CD8-positive, alpha-beta memory T cell (primary cell): ENCODE measurements around the gene PRSS50. TPM values are rescaled to one million over a fixed set of nuclear protein-coding genes. Genes with fewer than 3 reads are reported as not detected.
"Not testable (repeated sequence)": the region's sequence is repeated elsewhere in the genome, so short reads cannot be mapped to it uniquely, and the experiment has no call there.

Experiments
- CTCF ChIA-PET: fragments of 350-600 bp; sonication (Branson Sonifier 250); formaldehyde crosslinking; loops from one replicate; lab custom pipeline; 2021; ENCODE audit warnings: antibody characterized with exemption; lab: Charles Lee
- POLR2A ChIA-PET: fragments of 350-600 bp; sonication (Branson Sonifier 250); formaldehyde crosslinking; loops from one replicate; lab custom pipeline; 2021; ENCODE audit warnings: antibody characterized with exemption; lab: Charles Lee
- DNase-seq, 5 donors: peaks; one replicate each; pipeline versions ENCODE4 v3.0.0 to v3.0.0-alpha.2; 2020 to 2022; ENCODE audit warnings: mixed read lengths in 1 of 5
- H3K27ac ChIP-seq: one replicate; pipeline ENCODE4 v1.7.0; 2013; ENCODE audit warnings: low read depth, mild to moderate bottlenecking, low read length, moderate library complexity
- H3K27me3 ChIP-seq: 2 replicates; pipeline ENCODE4 v1.7.0; 2013; ENCODE audit warnings: low read length, mild to moderate bottlenecking; ENCODE audit not compliant: insufficient read depth, poor library complexity, severe bottlenecking
- H3K36me3 ChIP-seq: 2 replicates; pipeline ENCODE4 v1.7.0; 2013; ENCODE audit warnings: mild to moderate bottlenecking, low read length, moderate library complexity; ENCODE audit not compliant: insufficient read depth
- H3K4me1 ChIP-seq: 2 replicates; pipeline ENCODE4 v1.7.0; 2013; ENCODE audit warnings: mild to moderate bottlenecking, low read length, moderate library complexity; ENCODE audit not compliant: insufficient read depth
- H3K4me3 ChIP-seq: 2 replicates; pipeline ENCODE4 v1.7.0; 2013; ENCODE audit warnings: mild to moderate bottlenecking, low read length
- H3K9me3 ChIP-seq: 2 replicates; pipeline ENCODE4 v1.7.0; 2013; ENCODE audit warnings: mild to moderate bottlenecking, low read length
- H3K27ac Mint-ChIP-seq, 8 donors: one replicate each; pipeline ENCODE4 v1.8.0; 2020 to 2021; ENCODE audit warnings: mixed read lengths in 8 of 8, mild to moderate bottlenecking in 6 of 8, inconsistent platforms in 3 of 8, moderate library complexity in 3 of 8
- H3K27me3 Mint-ChIP-seq, 2 donors: one replicate each; pipeline ENCODE4 v1.8.0; 2020 to 2021; ENCODE audit warnings: mixed read lengths in 2 of 2, mild to moderate bottlenecking in 1 of 2, moderate library complexity in 1 of 2
- H3K36me3 Mint-ChIP-seq, 3 donors: one replicate each; pipeline ENCODE4 v1.8.0; 2020 to 2021; ENCODE audit warnings: mixed read lengths in 3 of 3, inconsistent platforms in 1 of 3, mild to moderate bottlenecking in 1 of 3
- H3K4me1 Mint-ChIP-seq, 3 donors: one replicate each; pipeline ENCODE4 v1.8.0; 2020 to 2021; ENCODE audit warnings: mixed read lengths in 3 of 3, inconsistent platforms in 1 of 3, mild to moderate bottlenecking in 1 of 3
- H3K4me3 Mint-ChIP-seq, 7 donors: one replicate each; pipeline ENCODE4 v1.8.0; 2020 to 2021; ENCODE audit warnings: mixed read lengths in 7 of 7, mild to moderate bottlenecking in 6 of 7, moderate library complexity in 4 of 7, inconsistent platforms in 2 of 7
- H3K9me3 Mint-ChIP-seq, 5 donors: one replicate each; pipeline ENCODE4 v1.8.0; 2020 to 2022; ENCODE audit warnings: mixed read lengths in 5 of 5, mild to moderate bottlenecking in 3 of 5, moderate library complexity in 2 of 5, inconsistent platforms in 1 of 5
- polyA plus RNA-seq: library from polyadenylated mRNA; unstranded; fragments of 300-500 nt; fragmentation: Illumina TruSeq; gene quantifications from one replicate; pipeline ENCODE4 v1.2.3, GENCODE V29; 2021
- total RNA-seq, 2 experiments: library from RNA; stranded (reverse); gene quantifications; one replicate each; pipeline ENCODE4 v1.2.3, GENCODE V29; 2021

PRSS50 gene
- total RNA-seq (not detected), polyA plus RNA-seq (0.13 TPM)

DNA sequence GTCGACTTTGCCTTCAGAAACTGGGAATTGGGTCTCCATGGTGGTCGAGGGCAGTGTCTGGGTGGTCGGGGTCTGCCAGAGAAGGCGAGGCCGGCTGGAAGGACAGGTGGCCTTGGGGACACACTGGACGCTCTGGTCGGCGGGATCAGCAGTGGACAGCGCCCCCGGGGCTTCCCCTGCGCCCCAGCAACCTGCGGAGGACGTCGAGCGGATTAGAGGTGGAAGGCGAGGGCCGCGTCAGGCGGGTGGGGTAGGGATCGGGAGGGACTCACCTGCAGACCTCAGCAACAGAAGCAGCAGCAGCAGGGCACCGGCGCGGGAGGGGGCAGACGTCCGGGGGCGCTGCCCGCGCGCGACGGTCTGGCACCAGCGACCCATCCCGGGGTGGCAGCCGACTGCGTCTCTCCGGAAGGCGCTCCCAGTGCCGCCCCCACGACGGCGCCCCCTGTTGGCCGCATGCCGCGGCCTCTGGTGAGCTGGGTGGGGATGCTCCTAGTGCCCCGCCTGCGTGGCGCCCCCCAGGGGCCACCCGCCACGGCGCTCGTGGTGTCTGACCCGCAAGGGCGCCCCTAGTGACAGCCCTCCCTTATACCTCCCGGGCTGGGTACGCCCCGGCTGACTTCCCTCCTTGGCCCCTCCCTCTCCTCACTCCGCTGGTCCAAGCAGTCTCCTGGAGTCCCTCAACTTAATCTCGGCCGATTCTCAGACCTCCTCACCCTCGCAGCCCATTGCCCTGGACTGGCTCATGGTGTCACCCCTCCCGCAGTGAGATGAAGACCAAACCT, at the start of gene PRSS50:
Gene PRSS50 (minus strand): TSS at position 423 of the 785 bp plus-strand sequence. CDS start 45 bp downstream, at position 378.
- DNase-seq, result no peak
- ChIA-PET CTCF (no interaction called here), POLR2A (no interaction called here)
- Histone ChIP-seq H3K36me3 (no peaks in the 10 kb centered on the region), H3K4me3 (no peak within 1 kb of the TSS), H3K27ac (no peak within 1 kb of the TSS), H3K9me3 (no peaks in the 10 kb centered on the region), H3K27me3 (no peaks in the 10 kb centered on the region), H3K4me1 (no peaks in the 10 kb centered on the region)
- no peak within 1 kb of the TSS for H3K4me3 Mint-ChIP-seq
- no peaks in the 10 kb centered on the region for H3K36me3 Mint-ChIP-seq
- peaks cover 0 to 6% (median 0%) of the 10 kb centered on the region in 5 donors for H3K9me3 Mint-ChIP-seq
- peak within 1 kb of the TSS in 1 of 8 donors; percentile 64 for H3K27ac Mint-ChIP-seq
- H3K27me3 Mint-ChIP-seq, result peaks cover 20 to 31% of the 10 kb centered on the region in 2 donors
- no peaks in the 10 kb centered on the region for H3K4me1 Mint-ChIP-seq

- H3K4me3 ChIP-seq, result no peak overlapping the region
- ChIA-PET POLR2A (no interaction called here), CTCF (interaction anchor here (1.1 kb wide), 1 partner anchor 14 kb away, joined by 3 read pairs; no protein-coding TSS in a partner anchor)
- H3K27me3 ChIP-seq, result no peaks in the 10 kb centered on the region
- no peaks in the 10 kb centered on the region for H3K36me3 ChIP-seq
- H3K4me3 Mint-ChIP-seq, result no peak overlapping the region
- H3K27ac Mint-ChIP-seq, result no peak overlapping the region
- no peaks in the 10 kb centered on the region for H3K4me1 ChIP-seq
- peaks cover 24 to 36% of the 10 kb centered on the region in 2 donors for H3K27me3 Mint-ChIP-seq
- H3K9me3 Mint-ChIP-seq, result peaks cover 32 to 64% (median 58%) of the 10 kb centered on the region in 5 donors
- H3K4me1 Mint-ChIP-seq, result no peaks in the 10 kb centered on the region
- no peak overlapping the region for H3K27ac ChIP-seq
- no peak for DNase-seq
- H3K9me3 ChIP-seq, result no peaks in the 10 kb centered on the region
- peaks cover 0 to 23% (median 0%) of the 10 kb centered on the region in 3 donors for H3K36me3 Mint-ChIP-seq
Observed at GRCh38 chr3:46764206-46764605, 46.5 kb upstream of the PRSS50 start.

DNA sequence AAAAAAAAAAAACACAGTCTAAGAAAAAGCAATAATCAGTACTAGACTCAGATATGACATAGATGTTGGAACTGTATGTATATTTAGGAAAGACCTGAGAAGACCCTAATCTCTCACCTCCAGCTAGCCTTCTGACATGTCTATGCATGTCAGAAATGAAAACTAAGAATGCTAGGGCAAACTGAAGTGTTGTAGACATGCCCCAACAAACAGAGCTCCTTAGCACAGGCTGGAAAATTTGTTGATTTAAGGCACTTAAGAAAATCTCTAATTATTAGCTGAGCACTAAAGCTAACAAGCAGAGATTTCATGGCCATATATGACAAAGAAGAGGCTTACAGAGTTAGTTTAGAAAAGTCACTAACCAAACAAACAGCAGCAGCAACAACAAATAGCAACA, 45.5 kb upstream of the PRSS50 start:
- Mint-ChIP-seq H3K4me3 (no peak overlapping the region), H3K27ac (no peak overlapping the region), H3K36me3 (peaks cover 0 to 23% (median 0%) of the 10 kb centered on the region in 3 donors), H3K27me3 (peaks cover 24 to 36% of the 10 kb centered on the region in 2 donors), H3K9me3 (peaks cover 32 to 56% (median 52%) of the 10 kb centered on the region in 5 donors), H3K4me1 (no peaks in the 10 kb centered on the region)
- no peak for DNase-seq
- H3K4me3 ChIP-seq, result no peak overlapping the region
- H3K36me3 ChIP-seq, result no peaks in the 10 kb centered on the region
- CTCF ChIA-PET, result interaction anchor here (1.1 kb wide), 1 partner anchor 11 kb away, joined by 3 read pairs; no protein-coding TSS in a partner anchor
- no peak overlapping the region for H3K27ac ChIP-seq
- H3K4me1 ChIP-seq, result no peaks in the 10 kb centered on the region
- POLR2A ChIA-PET, result no interaction called here
- H3K9me3 ChIP-seq, result no peaks in the 10 kb centered on the region
- H3K27me3 ChIP-seq, result no peaks in the 10 kb centered on the region

DNA sequence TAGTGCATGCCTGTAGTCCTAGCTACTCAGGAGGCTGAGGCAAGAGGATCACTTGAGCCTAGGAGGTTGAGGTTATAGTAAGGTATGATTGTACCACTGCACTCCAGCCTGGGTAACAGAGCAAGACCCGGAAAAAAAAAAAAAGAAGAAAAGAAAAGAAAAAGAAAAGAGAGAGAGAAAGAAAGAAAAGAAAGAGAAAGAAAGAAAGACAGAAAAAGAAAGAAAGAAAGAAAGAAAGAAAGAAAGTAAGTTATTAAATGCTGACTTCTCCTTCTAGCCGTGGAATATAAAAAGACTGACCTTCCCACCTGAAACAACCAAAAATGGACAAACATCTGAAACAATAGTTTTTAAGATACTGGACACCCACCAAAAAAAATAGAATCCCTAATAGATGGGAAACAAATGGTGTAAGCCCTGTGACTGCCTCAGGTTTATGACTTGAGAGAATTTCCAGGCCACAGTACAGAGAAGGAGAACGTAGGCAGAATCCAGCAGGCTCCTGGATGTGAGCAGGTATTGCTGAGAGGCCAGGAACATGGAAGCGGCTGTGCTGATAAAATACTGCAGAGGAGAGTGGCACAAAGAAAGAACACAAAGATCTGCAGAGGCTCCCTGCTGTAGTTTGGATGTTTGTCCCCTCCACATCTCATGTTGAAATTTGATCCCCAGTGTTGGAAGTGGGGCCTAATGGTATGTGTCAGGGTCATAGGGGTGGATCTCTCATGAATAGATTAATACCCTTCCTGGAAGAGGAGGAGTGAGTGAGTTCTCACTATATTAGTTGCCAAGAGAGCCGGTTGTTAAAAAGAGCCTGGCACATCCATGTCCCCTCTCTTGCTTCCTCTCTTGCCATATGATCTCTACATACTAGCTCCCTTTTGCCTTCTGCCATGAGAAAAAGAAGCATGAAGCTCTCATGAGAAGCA, 41.8 kb upstream of the PRSS50 start:
- no peak for DNase-seq
- Mint-ChIP-seq H3K36me3 (peaks cover 0 to 16% (median 0%) of the 10 kb centered on the region in 3 donors), H3K4me1 (no peaks in the 10 kb centered on the region), H3K9me3 (peaks cover 21 to 28% (median 25%) of the 10 kb centered on the region in 5 donors), H3K27me3 (peaks cover 18 to 36% of the 10 kb centered on the region in 2 donors), H3K4me3 (no peak overlapping the region), H3K27ac (no peak overlapping the region)
- H3K27me3 ChIP-seq, result no peaks in the 10 kb centered on the region
- H3K36me3 ChIP-seq, result no peaks in the 10 kb centered on the region
- H3K4me1 ChIP-seq, result no peaks in the 10 kb centered on the region
- CTCF ChIA-PET, result no interaction called here
- no peaks in the 10 kb centered on the region for H3K9me3 ChIP-seq
- no peak overlapping the region for H3K4me3 ChIP-seq
- no peak overlapping the region for H3K27ac ChIP-seq
- POLR2A ChIA-PET, result interaction anchor here (0.7 kb wide), 1 partner anchor 45 kb away, joined by 4 read pairs; no protein-coding TSS in a partner anchor

- CTCF ChIA-PET, result no interaction called here
Observed at GRCh38 chr3:46756642-46757041, 39.0 kb upstream of the PRSS50 start.

GRCh38 chr3:46755646-46756045, 38.0 kb upstream of the PRSS50 start:
- POLR2A ChIA-PET, result no interaction called here
- Mint-ChIP-seq H3K27me3 (peaks cover 2 to 12% of the 10 kb centered on the region in 2 donors), H3K27ac (no peak overlapping the region), H3K36me3 (no peaks in the 10 kb centered on the region), H3K4me3 (no peak overlapping the region), H3K9me3 (peaks cover 0 to under 1% (median 0%) of the 10 kb centered on the region in 5 donors), H3K4me1 (no peaks in the 10 kb centered on the region)
- no peak for DNase-seq
- no peaks in the 10 kb centered on the region for H3K9me3 ChIP-seq
- H3K27me3 ChIP-seq, result no peaks in the 10 kb centered on the region
- no peak overlapping the region for H3K27ac ChIP-seq
- H3K4me3 ChIP-seq, result no peak overlapping the region
- H3K36me3 ChIP-seq, result no peaks in the 10 kb centered on the region
- CTCF ChIA-PET, result no interaction called here
- H3K4me1 ChIP-seq, result no peaks in the 10 kb centered on the region

More at GRCh38 chr3:46756642-46757041, 39.0 kb upstream of the PRSS50 start:
- Histone ChIP-seq H3K4me1 (no peaks in the 10 kb centered on the region), H3K36me3 (no peaks in the 10 kb centered on the region), H3K27ac (no peak overlapping the region), H3K9me3 (no peaks in the 10 kb centered on the region), H3K4me3 (no peak overlapping the region), H3K27me3 (no peaks in the 10 kb centered on the region)
- H3K4me3 Mint-ChIP-seq, result no peak overlapping the region
- H3K36me3 Mint-ChIP-seq, result no peaks in the 10 kb centered on the region
- POLR2A ChIA-PET, result no interaction called here
- peaks cover 0 to 2% (median under 1%) of the 10 kb centered on the region in 5 donors for H3K9me3 Mint-ChIP-seq
- peaks cover 4 to 15% of the 10 kb centered on the region in 2 donors for H3K27me3 Mint-ChIP-seq
- H3K27ac Mint-ChIP-seq, result no peak overlapping the region
- no peak for DNase-seq
- H3K4me1 Mint-ChIP-seq, result no peaks in the 10 kb centered on the region

DNA sequence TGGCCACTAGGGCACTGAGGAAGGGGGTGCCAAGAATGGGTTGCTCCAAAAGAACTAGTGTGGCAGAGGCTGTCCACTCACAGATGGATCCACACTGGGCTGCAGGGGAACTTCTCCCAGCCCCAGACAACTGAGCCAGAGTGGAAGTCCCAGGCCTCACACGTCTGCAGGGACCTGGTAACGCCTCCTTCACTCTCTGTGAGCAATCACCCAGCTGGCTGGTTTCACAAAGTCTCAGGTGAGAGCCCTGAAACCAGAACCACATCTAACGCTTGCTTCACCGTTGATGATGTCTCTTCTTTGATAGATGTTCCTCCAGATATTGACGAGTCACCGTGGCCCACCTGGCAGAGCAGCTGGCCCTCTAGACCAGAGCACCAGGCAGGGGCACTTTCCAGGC, 35.5 kb upstream of the PRSS50 start:
- H3K27ac Mint-ChIP-seq, POLR2A ChIA-PET: not testable (repeated sequence)
- CTCF ChIA-PET, result interaction anchor here (1.0 kb wide), 1 partner anchor 68 kb away, joined by 3 read pairs; no protein-coding TSS in a partner anchor

More for the DNA sequence above, 35.5 kb upstream of the PRSS50 start:
- H3K9me3 Mint-ChIP-seq, H3K36me3 ChIP-seq, H3K4me1 ChIP-seq, H3K36me3 Mint-ChIP-seq, H3K4me3 ChIP-seq, H3K9me3 ChIP-seq, H3K4me3 Mint-ChIP-seq, H3K27me3 Mint-ChIP-seq, H3K27ac ChIP-seq, H3K4me1 Mint-ChIP-seq, H3K27me3 ChIP-seq: not testable (repeated sequence)
- DNase-seq, result peak in 1 of 5 donors; percentile 1
